K562 (cell line): ENCODE measurements around the gene CDKL1. TPM values are rescaled to one million over a fixed set of nuclear protein-coding genes. Genes with fewer than 3 reads are reported as not detected.

Experiments used
- ATAC-seq: fragments of 200-7000 bp; cut with Tn5 transposase; 3 replicates; pipeline ENCODE4 v1.9.1; 2020; ENCODE audit warnings: moderate library complexity
- BruUV-seq: library from RNA; stranded (reverse); fragments of 400-500 nt; replicated peaks from 2 replicates; lab custom pipeline; 2021; lab: Mats Ljungman, UMichigan
- CTCF ChIA-PET: fragments of 300-600 bp; formaldehyde crosslinking; extraction: SDS; loops from one replicate; lab custom pipeline; 2021; ENCODE audit warnings: low intra/inter-chr PET ratio; lab: Yijun Ruan, JAX
- POLR2A ChIA-PET: fragments of 300-600, 350-650 bp; sonication (Branson Sonifier 250); formaldehyde crosslinking; extraction: SDS; loops from one replicate; lab custom pipeline; 2021; ENCODE audit warnings: antibody characterized with exemption, inconsistent platforms; lab: Yijun Ruan, JAX
- DNase-seq, 4 experiments: peaks; one replicate each; pipeline versions ENCODE4 v3.0.0 to v3.0.0-alpha.2; 2011 to 2018; ENCODE audit warnings: low spot score in 3 of 4, mixed read lengths in 3 of 4; ENCODE audit errors: extremely low read depth in 1 of 4
- FAIRE-seq: peaks from 2 replicates; lab custom pipeline; 2011; peaks lifted over from hg19 to GRCh38; lab: Jason Lieb, UNC
- H2AFZ ChIP-seq: 2 replicates; pipeline ENCODE4 v1.6.0; 2011; ENCODE audit warnings: low read depth, low read length, control low read depth, inconsistent platforms
- H3K27ac ChIP-seq: fragments of 200-600 bp; 3 replicates; pipeline ENCODE4 v1.8.0; 2011; ENCODE audit warnings: low read depth, mild to moderate bottlenecking, control low read depth, inconsistent platforms, low read length, moderate library complexity, mixed read lengths; ENCODE audit errors: extremely low read depth
- H3K27me3 ChIP-seq, 2 experiments: fragments of 300-600 bp in 1 of 2; 2 replicates in 1 of 2; 3 replicates in 1 of 2; pipeline versions ENCODE4 v1.6.0 to v1.8.0; 2011; ENCODE audit warnings: inconsistent platforms in 2 of 2, low read length in 2 of 2, mild to moderate bottlenecking in 1 of 2, mixed read lengths in 1 of 2, moderate library complexity in 1 of 2; ENCODE audit not compliant: control insufficient read depth in 2 of 2, insufficient read depth in 2 of 2
- H3K36me3 ChIP-seq: fragments of 300-600 bp; 3 replicates; pipeline ENCODE4 v1.8.0; 2011; ENCODE audit warnings: mild to moderate bottlenecking, low read length, inconsistent platforms; ENCODE audit not compliant: control insufficient read depth, insufficient read depth
- H3K4me1 ChIP-seq, 2 experiments: fragments of 200-600 bp in 1 of 2; replicated peaks in 1 of 2; 2 replicates in 1 of 2; 3 replicates in 1 of 2; pipeline versions ENCODE4 v1.5.1 to v1.8.0; 2011; ENCODE audit warnings: inconsistent platforms in 2 of 2, low read length in 2 of 2, mild to moderate bottlenecking in 1 of 2, mixed read lengths in 1 of 2, moderate library complexity in 1 of 2; ENCODE audit not compliant: control insufficient read depth in 2 of 2, insufficient read depth in 2 of 2
- H3K4me2 ChIP-seq: 2 replicates; pipeline ENCODE4 v1.6.1; 2011; ENCODE audit warnings: low read length, control low read depth, inconsistent platforms, mixed read lengths; ENCODE audit not compliant: insufficient read depth
- H3K4me3 ChIP-seq: fragments of 200-600 bp; sonication (generic), shearing (Covaris generic); 2 replicates; pipeline ENCODE4 v1.5.1; 2016; ENCODE audit warnings: control low read depth, inconsistent platforms
- H3K79me2 ChIP-seq: fragments of 200-600 bp; 3 replicates; pipeline ENCODE4 v1.8.0; 2011; ENCODE audit warnings: low read length, inconsistent platforms; ENCODE audit not compliant: control insufficient read depth, insufficient read depth
- H3K9ac ChIP-seq, 2 experiments: 2 replicates each; pipeline versions ENCODE4 v1.6.0 to v1.6.1; 2011; ENCODE audit warnings: low read depth in 2 of 2, low read length in 2 of 2, control low read depth in 1 of 2, inconsistent platforms in 1 of 2, mild to moderate bottlenecking in 1 of 2, mixed read lengths in 1 of 2; ENCODE audit not compliant: insufficient read depth in 1 of 2
- H3K9me1 ChIP-seq: one replicate; pipeline ENCODE4 v1.6.0; 2011; ENCODE audit warnings: inconsistent platforms, mild to moderate bottlenecking, low read length, moderate library complexity; ENCODE audit not compliant: control insufficient read depth, insufficient read depth
- H3K9me3 ChIP-seq: replicated peaks from 2 replicates; pipeline ENCODE4 v1.5.1; 2011; ENCODE audit warnings: low read depth, low read length, inconsistent platforms; ENCODE audit not compliant: control insufficient read depth, insufficient read depth
- H4K20me1 ChIP-seq: replicated peaks from 2 replicates; pipeline ENCODE4 v1.6.1; 2011; ENCODE audit warnings: low read length, inconsistent platforms, mixed read lengths; ENCODE audit not compliant: control insufficient read depth, insufficient read depth
- BCOR ChIP-seq: fragments of 450-650 bp; IDR thresholded peaks from 2 replicates; pipeline ENCODE4 v1.6.1; 2016
- EZH2 ChIP-seq: IDR thresholded peaks from 2 replicates; pipeline ENCODE4 v1.6.1; 2012; ENCODE audit warnings: low read depth, mild to moderate bottlenecking, inconsistent platforms, low read length, borderline replicate concordance
- WGBS: fragments of 100-300 bp; shearing (Covaris generic); methylation state at CpG from one replicate; pipeline ENCODE4 v1.1.6; 2016; ENCODE audit warnings: low coverage, mixed read lengths; ENCODE audit not compliant: insufficient coverage; ENCODE audit errors: missing lambda C conversion rate; 5-methylcytosine and 5-hydroxymethylcytosine counted together
- in situ Hi-C: fragments of 300-500 bp; cut with MboI; formaldehyde crosslinking; loops from 4 replicates; pipeline ENCODE4 v1.15.0; 2018; ENCODE audit warnings: inconsistent platforms, mixed read lengths
- intact Hi-C: fragments of 100-400 bp; cut with micrococcal nuclease; formaldehyde crosslinking; loops from 2 replicates; pipeline ENCODE4 v1.14.2; 2022
- polyA plus RNA-seq, 8 experiments: library from polyadenylated mRNA; depleted of rRNA in 4 of 8; stranded (reverse) in 5 of 8; unstranded in 3 of 8; fragments of >200 nt; fragmentation: Nextera tagmentation in 2 of 8; fragmentation: Illumina TruSeq in 1 of 8; extraction: Ambion mirVana in 2 of 8; extraction: Trizol in 1 of 8; gene quantifications; 2 replicates each; pipeline versions ENCODE4 v1.2.1 to v1.2.3, GENCODE V29; 2011 to 2014; ENCODE audit warnings: inconsistent platforms in 1 of 8, missing spikeins in 1 of 8
- total RNA-seq, 7 experiments: library from RNA; depleted of rRNA in 6 of 7; stranded (reverse); fragments of >200 nt in 6 of 7; fragmentation: Illumina TruSeq in 2 of 7; extraction: Trizol in 2 of 7; gene quantifications; 2 replicates each; pipeline versions ENCODE4 v1.2.1 to v1.2.3, GENCODE V29; 2011 to 2021; ENCODE audit warnings: low replicate concordance in 1 of 7
- TF ChIP-seq, protein P1 (sequence below): fragments of 150-350 bp; IDR thresholded peaks from 2 replicates; pipeline ENCODE4 v1.6.1; 2014; ENCODE audit warnings: low read depth, mild to moderate bottlenecking, low read length, borderline replicate concordance
- TF ChIP-seq, protein P2 (sequence below): fragments of 450-650 bp; IDR thresholded peaks from 2 replicates; pipeline ENCODE4 v1.6.1; 2016; ENCODE audit warnings: mild to moderate bottlenecking, moderate library complexity
- TF ChIP-seq, protein P3 (sequence below): sonication (generic); formaldehyde crosslinking; IDR thresholded peaks from 2 replicates; pipeline ENCODE4 v1.8.1; 2022; ENCODE audit warnings: missing genetic modification reagents

CDKL1 gene
- total and polyA plus RNA-seq, 9 of the 15 experiments (the other 6 are each of a cell fraction or from before 2014, with no cell fraction given): 2.3 to 35.0 (median 7.5) TPM

DNA sequence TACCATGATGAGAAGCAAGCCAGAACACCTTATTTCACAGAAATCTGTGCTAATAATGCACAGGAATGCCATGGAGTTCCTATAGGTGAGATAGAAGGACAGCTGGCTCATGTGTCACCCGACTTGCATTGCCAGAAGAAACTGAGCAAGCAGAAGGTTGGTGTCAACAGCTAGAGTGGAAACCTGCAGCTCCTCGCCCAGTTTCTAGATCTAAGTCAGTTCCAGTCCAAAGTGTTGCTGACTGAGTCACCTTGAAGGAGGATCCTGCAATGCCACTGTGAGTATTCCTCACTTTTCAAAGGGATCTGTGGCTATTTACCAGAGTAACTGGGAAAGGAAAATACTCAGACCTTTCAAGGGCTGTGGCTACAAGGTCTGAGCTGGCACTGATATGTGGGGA lies 17.1 kb downstream of the CDKL1 start:
- Histone ChIP-seq H3K9me3 (no peaks in the 10 kb centered on the region), H3K9me1 (no peaks in the 10 kb centered on the region), H3K4me2 (no peak overlapping the region), H3K79me2 (no peaks in the 10 kb centered on the region), H3K36me3 (peaks cover 10% of the 10 kb centered on the region; the same call in 1 of the 3 replicates), H3K4me1 (no peaks in the 10 kb centered on the region), H3K4me3 (no peak overlapping the region), H2AFZ (no peak overlapping the region), H3K9ac (no peak overlapping the region), H4K20me1 (0 out of 2 replicates have a peak, but pooled peaks cover 3% of the 10 kb centered on the region), H3K27ac (no peak overlapping the region), H3K27me3 (no peaks in the 10 kb centered on the region)
- CTCF ChIA-PET: no interaction called here
- FAIRE-seq (no peak), DNase-seq (no peak), ATAC-seq (no peak)
- TF ChIP-seq BCOR: no peak
- TF ChIP-seq, protein P1, sequence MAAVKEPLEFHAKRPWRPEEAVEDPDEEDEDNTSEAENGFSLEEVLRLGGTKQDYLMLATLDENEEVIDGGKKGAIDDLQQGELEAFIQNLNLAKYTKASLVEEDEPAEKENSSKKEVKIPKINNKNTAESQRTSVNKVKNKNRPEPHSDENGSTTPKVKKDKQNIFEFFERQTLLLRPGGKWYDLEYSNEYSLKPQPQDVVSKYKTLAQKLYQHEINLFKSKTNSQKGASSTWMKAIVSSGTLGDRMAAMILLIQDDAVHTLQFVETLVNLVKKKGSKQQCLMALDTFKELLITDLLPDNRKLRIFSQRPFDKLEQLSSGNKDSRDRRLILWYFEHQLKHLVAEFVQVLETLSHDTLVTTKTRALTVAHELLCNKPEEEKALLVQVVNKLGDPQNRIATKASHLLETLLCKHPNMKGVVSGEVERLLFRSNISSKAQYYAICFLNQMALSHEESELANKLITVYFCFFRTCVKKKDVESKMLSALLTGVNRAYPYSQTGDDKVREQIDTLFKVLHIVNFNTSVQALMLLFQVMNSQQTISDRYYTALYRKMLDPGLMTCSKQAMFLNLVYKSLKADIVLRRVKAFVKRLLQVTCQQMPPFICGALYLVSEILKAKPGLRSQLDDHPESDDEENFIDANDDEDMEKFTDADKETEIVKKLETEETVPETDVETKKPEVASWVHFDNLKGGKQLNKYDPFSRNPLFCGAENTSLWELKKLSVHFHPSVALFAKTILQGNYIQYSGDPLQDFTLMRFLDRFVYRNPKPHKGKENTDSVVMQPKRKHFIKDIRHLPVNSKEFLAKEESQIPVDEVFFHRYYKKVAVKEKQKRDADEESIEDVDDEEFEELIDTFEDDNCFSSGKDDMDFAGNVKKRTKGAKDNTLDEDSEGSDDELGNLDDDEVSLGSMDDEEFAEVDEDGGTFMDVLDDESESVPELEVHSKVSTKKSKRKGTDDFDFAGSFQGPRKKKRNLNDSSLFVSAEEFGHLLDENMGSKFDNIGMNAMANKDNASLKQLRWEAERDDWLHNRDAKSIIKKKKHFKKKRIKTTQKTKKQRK: no peak
- TF ChIP-seq EZH2: no peak
- TF ChIP-seq, protein P2, sequence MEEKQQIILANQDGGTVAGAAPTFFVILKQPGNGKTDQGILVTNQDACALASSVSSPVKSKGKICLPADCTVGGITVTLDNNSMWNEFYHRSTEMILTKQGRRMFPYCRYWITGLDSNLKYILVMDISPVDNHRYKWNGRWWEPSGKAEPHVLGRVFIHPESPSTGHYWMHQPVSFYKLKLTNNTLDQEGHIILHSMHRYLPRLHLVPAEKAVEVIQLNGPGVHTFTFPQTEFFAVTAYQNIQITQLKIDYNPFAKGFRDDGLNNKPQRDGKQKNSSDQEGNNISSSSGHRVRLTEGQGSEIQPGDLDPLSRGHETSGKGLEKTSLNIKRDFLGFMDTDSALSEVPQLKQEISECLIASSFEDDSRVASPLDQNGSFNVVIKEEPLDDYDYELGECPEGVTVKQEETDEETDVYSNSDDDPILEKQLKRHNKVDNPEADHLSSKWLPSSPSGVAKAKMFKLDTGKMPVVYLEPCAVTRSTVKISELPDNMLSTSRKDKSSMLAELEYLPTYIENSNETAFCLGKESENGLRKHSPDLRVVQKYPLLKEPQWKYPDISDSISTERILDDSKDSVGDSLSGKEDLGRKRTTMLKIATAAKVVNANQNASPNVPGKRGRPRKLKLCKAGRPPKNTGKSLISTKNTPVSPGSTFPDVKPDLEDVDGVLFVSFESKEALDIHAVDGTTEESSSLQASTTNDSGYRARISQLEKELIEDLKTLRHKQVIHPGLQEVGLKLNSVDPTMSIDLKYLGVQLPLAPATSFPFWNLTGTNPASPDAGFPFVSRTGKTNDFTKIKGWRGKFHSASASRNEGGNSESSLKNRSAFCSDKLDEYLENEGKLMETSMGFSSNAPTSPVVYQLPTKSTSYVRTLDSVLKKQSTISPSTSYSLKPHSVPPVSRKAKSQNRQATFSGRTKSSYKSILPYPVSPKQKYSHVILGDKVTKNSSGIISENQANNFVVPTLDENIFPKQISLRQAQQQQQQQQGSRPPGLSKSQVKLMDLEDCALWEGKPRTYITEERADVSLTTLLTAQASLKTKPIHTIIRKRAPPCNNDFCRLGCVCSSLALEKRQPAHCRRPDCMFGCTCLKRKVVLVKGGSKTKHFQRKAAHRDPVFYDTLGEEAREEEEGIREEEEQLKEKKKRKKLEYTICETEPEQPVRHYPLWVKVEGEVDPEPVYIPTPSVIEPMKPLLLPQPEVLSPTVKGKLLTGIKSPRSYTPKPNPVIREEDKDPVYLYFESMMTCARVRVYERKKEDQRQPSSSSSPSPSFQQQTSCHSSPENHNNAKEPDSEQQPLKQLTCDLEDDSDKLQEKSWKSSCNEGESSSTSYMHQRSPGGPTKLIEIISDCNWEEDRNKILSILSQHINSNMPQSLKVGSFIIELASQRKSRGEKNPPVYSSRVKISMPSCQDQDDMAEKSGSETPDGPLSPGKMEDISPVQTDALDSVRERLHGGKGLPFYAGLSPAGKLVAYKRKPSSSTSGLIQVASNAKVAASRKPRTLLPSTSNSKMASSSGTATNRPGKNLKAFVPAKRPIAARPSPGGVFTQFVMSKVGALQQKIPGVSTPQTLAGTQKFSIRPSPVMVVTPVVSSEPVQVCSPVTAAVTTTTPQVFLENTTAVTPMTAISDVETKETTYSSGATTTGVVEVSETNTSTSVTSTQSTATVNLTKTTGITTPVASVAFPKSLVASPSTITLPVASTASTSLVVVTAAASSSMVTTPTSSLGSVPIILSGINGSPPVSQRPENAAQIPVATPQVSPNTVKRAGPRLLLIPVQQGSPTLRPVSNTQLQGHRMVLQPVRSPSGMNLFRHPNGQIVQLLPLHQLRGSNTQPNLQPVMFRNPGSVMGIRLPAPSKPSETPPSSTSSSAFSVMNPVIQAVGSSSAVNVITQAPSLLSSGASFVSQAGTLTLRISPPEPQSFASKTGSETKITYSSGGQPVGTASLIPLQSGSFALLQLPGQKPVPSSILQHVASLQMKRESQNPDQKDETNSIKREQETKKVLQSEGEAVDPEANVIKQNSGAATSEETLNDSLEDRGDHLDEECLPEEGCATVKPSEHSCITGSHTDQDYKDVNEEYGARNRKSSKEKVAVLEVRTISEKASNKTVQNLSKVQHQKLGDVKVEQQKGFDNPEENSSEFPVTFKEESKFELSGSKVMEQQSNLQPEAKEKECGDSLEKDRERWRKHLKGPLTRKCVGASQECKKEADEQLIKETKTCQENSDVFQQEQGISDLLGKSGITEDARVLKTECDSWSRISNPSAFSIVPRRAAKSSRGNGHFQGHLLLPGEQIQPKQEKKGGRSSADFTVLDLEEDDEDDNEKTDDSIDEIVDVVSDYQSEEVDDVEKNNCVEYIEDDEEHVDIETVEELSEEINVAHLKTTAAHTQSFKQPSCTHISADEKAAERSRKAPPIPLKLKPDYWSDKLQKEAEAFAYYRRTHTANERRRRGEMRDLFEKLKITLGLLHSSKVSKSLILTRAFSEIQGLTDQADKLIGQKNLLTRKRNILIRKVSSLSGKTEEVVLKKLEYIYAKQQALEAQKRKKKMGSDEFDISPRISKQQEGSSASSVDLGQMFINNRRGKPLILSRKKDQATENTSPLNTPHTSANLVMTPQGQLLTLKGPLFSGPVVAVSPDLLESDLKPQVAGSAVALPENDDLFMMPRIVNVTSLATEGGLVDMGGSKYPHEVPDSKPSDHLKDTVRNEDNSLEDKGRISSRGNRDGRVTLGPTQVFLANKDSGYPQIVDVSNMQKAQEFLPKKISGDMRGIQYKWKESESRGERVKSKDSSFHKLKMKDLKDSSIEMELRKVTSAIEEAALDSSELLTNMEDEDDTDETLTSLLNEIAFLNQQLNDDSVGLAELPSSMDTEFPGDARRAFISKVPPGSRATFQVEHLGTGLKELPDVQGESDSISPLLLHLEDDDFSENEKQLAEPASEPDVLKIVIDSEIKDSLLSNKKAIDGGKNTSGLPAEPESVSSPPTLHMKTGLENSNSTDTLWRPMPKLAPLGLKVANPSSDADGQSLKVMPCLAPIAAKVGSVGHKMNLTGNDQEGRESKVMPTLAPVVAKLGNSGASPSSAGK: no peak
- TF ChIP-seq, protein P3, sequence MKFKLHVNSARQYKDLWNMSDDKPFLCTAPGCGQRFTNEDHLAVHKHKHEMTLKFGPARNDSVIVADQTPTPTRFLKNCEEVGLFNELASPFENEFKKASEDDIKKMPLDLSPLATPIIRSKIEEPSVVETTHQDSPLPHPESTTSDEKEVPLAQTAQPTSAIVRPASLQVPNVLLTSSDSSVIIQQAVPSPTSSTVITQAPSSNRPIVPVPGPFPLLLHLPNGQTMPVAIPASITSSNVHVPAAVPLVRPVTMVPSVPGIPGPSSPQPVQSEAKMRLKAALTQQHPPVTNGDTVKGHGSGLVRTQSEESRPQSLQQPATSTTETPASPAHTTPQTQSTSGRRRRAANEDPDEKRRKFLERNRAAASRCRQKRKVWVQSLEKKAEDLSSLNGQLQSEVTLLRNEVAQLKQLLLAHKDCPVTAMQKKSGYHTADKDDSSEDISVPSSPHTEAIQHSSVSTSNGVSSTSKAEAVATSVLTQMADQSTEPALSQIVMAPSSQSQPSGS: no peak
- intact Hi-C loops (no loop called here), in situ Hi-C loops (no loop called here)
- no TSS peak for BruUV-seq
- POLR2A ChIA-PET: no interaction called here
- WGBS: 36% methylated on average over 2 of the region's 2 CpGs
